ENCODE results near the gene SLC17A9. TPM values are rescaled to one million over a fixed set of nuclear protein-coding genes. Genes with fewer than 3 reads are reported as not detected.
A peak's percentile ranks its signal among the peaks of the same experiment; 100 is the strongest.

Gene SLC17A9
- polyA plus RNA-seq, 6 donors from 2014 or later: 3.1 to 10.0 (median 5.1) TPM

GRCh38 chr20:62924442-62925075 lies 27.9 kb upstream of the SLC17A9 start:
- Mint-ChIP-seq H3K9me3 (no peaks in the 10 kb centered on the region), H3K27ac (peak overlapping the region; percentile 54 to 97 (median 96)), H3K27me3 (no peaks in the 10 kb centered on the region), H3K4me3 (peak overlapping the region; percentile 86 to 98 (median 92)), H3K4me1 (peaks cover 51 to 80% (median 74%) of the 10 kb centered on the region in 3 donors), H3K36me3 (no peaks in the 10 kb centered on the region)
- DNase-seq (no peak), ATAC-seq (ENCODE audit: low read depth in 2 of 2) (no peak)

GRCh38 chr20:62925076-62925419 lies 27.5 kb upstream of the SLC17A9 start:
- no peak for DNase-seq
- peak overlapping the region; percentile 86 to 98 (median 92) for H3K4me3 Mint-ChIP-seq
- no peak for ATAC-seq (ENCODE audit: low read depth in 2 of 2)
- no peaks in the 10 kb centered on the region for H3K9me3 Mint-ChIP-seq
- H3K27ac Mint-ChIP-seq: peak overlapping the region; percentile 94 to 97 (median 96)
- H3K4me1 Mint-ChIP-seq: peaks cover 46 to 80% (median 74%) of the 10 kb centered on the region in 3 donors
- H3K36me3 Mint-ChIP-seq: no peaks in the 10 kb centered on the region
- H3K27me3 Mint-ChIP-seq: no peaks in the 10 kb centered on the region

- peak; percentile 52 for DNase-seq
- Mint-ChIP-seq H3K4me1 (peaks cover 45 to 80% (median 72%) of the 10 kb centered on the region in 3 donors), H3K36me3 (no peaks in the 10 kb centered on the region), H3K27ac (peak overlapping the region; percentile 94 to 97 (median 96)), H3K27me3 (no peaks in the 10 kb centered on the region), H3K4me3 (peak overlapping the region; percentile 86 to 98 (median 92)), H3K9me3 (no peaks in the 10 kb centered on the region)
- ATAC-seq (ENCODE audit: low read depth in 2 of 2): peak; percentile 50 to 51
Measured at GRCh38 chr20:62925420-62926228, 26.9 kb upstream of the SLC17A9 start.

GRCh38 chr20:62926229-62927127 lies 26.0 kb upstream of the SLC17A9 start, which contains the start of gene DIDO1:
Gene DIDO1 (minus strand): TSS chr20:62926505.
- Mint-ChIP-seq H3K27ac (peak within 1 kb of the TSS; percentile 94 to 97 (median 96)), H3K4me1 (peaks cover 43 to 79% (median 67%) of the 10 kb centered on the region in 3 donors), H3K4me3 (peak within 1 kb of the TSS; percentile 86 to 98 (median 94)), H3K27me3 (no peaks in the 10 kb centered on the region), H3K36me3 (no peaks in the 10 kb centered on the region), H3K9me3 (no peaks in the 10 kb centered on the region)
- ATAC-seq (ENCODE audit: low read depth in 2 of 2) (peak; percentile 84 to 87), DNase-seq (peak; percentile 92)

DNA sequence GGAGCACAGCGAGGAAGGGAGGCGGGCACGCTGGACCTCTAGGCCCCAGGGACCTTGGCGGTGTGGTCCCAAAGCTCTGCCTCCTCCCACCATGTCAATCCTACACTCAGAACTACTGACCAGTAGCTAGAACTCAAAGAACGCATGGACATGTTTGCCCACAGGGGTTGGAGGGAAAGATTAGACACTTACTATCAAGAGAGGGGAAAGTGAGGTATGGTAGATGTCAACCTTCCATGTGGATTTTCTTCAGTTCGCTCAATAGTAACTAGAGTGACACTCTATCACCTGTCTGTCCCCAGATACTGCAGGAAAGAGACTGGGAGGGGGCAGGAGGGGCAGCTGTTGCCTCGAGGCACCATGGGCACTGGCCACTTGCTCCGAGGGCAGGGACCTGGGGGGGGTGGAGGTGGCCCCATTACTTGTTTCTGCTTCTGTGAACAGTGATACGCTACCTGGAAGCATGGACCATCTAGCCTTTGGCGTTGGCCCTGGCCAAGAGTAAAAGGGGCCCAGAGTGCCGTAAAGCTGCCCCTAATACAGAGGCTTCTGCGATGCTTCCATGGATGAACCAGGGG lies 25.3 kb upstream of the SLC17A9 start:
- DNase-seq: no peak
- peaks cover 42 to 79% (median 66%) of the 10 kb centered on the region in 3 donors for H3K4me1 Mint-ChIP-seq
- H3K27ac Mint-ChIP-seq: peak overlapping the region in 5 of 6 donors; percentile 78 to 97 (median 94)
- H3K9me3 Mint-ChIP-seq: no peaks in the 10 kb centered on the region
- no peaks in the 10 kb centered on the region for H3K36me3 Mint-ChIP-seq
- ATAC-seq (ENCODE audit: low read depth in 2 of 2): no peak
- no peaks in the 10 kb centered on the region for H3K27me3 Mint-ChIP-seq
- peak overlapping the region; percentile 86 to 98 (median 92) for H3K4me3 Mint-ChIP-seq

GRCh38 chr20:62928246-62928939 lies 24.1 kb upstream of the SLC17A9 start:
- H3K4me1 Mint-ChIP-seq: peaks cover 40 to 74% (median 65%) of the 10 kb centered on the region in 3 donors
- no peak for DNase-seq

DNA sequence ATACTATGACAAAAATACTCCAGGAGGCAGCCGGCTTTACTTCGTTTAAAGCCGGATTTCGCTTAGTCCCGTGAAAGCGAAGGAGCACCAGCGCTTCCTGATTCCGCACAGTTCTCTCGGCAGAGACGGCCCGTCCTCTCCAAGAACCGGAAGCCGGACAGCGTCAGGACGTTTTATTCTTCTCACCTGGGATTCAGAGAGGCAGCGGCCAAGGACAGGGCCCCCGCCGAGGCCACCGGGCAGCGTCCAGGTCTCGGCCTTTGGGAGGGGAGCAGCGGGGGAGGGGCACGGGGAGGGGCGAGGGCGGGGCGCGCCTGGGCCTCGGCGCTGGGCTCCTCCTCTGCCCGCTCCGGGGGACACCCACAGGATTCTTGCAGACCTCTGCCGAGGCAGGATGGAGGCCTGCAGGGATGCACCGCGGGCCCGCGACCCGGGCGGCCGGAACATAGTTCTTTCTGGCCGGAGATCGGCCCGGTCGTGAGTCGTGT lies 23.4 kb upstream of the SLC17A9 start:
- Mint-ChIP-seq H3K4me1 (peaks cover 37 to 68% (median 61%) of the 10 kb centered on the region in 3 donors), H3K4me3 (peak overlapping the region; percentile 86 to 98 (median 93)), H3K36me3 (no peaks in the 10 kb centered on the region), H3K9me3 (no peaks in the 10 kb centered on the region), H3K27ac (peak overlapping the region in 5 of 6 donors; percentile 94 to 96 (median 95)), H3K27me3 (no peaks in the 10 kb centered on the region)
- DNase-seq: peak; percentile 43
- peak; percentile 11 to 28 for ATAC-seq (ENCODE audit: low read depth in 2 of 2)

More at GRCh38 chr20:62928246-62928939, 24.1 kb upstream of the SLC17A9 start:
- Mint-ChIP-seq H3K27me3 (no peaks in the 10 kb centered on the region), H3K36me3 (no peaks in the 10 kb centered on the region), H3K9me3 (no peaks in the 10 kb centered on the region), H3K27ac (peak overlapping the region; percentile 90 to 96 (median 94)), H3K4me3 (peak overlapping the region; percentile 86 to 98 (median 93))
- ATAC-seq (ENCODE audit: low read depth in 2 of 2): no peak

DNA sequence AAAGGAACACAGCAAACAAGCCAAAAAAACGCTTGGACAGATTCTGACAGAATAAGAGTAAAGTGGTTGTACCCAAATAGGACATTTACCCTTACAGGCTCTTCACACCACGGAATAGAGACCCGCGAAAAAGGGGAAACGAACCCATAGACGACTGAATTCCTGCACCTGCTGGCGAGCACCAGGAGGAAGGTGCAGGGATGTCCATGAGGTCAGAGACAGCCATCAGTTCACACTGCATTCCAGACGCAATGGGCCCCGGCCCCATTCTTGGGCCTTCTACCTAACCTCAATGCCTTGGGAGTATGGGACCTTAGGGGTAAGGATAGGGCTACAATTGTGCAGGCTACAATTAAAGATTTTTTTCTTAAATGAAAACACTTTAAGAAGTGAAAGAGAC lies 21.0 kb upstream of the SLC17A9 start:
- DNase-seq (no peak), ATAC-seq (ENCODE audit: low read depth in 2 of 2) (no peak)
- Mint-ChIP-seq H3K36me3 (no peaks in the 10 kb centered on the region), H3K27me3 (no peaks in the 10 kb centered on the region), H3K9me3 (no peaks in the 10 kb centered on the region), H3K27ac (peak overlapping the region in 2 of 6 donors; percentile 15 to 29), H3K4me3 (peak overlapping the region in 3 of 8 donors; percentile 19 to 86 (median 51)), H3K4me1 (peaks cover 29 to 57% (median 51%) of the 10 kb centered on the region in 3 donors)

GRCh38 chr20:62933966-62934365 lies 18.5 kb upstream of the SLC17A9 start:
- DNase-seq (no peak), ATAC-seq (ENCODE audit: low read depth in 2 of 2) (no peak)
- H3K4me3 Mint-ChIP-seq: no peak overlapping the region
- H3K36me3 Mint-ChIP-seq: no peaks in the 10 kb centered on the region
- H3K27me3 Mint-ChIP-seq: no peaks in the 10 kb centered on the region
- H3K9me3 Mint-ChIP-seq: no peaks in the 10 kb centered on the region
- peaks cover 28 to 45% (median 37%) of the 10 kb centered on the region in 3 donors for H3K4me1 Mint-ChIP-seq
- H3K27ac Mint-ChIP-seq: no peak overlapping the region

DNA sequence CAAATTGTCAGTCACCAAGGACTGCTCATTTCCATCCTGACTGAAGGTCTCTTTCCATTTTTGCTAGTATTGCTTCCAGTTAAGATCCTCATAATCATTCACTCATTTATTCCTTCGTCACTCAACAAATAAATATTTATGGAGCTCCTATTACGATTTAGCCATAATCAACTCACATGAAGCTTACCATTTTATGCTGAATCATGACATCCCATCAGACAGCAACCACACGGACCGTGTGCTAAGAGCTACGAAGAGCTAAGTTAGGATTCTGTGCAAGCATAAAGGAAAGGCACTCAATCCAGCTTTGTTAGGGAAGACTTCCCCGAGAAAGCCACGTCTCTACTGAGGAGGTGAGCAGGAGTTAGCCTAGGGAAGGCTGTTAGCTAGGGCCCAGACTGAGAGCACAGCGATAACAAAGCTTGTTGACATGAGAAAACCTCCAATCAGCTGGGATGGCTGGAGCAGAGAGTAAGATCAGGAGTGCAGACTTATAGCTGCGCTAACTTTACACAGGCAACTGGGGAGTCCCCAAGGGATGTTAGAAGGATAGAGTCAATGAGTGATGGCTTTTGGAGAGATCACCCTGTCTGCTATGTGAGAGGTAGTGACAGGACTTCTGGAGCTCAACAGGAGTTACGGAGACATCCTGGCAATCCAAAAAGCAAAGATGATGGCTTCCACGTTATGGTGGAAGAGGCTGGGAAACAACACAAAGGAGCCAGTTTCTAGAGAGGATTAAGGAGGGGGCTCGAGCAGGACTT lies 17.1 kb upstream of the SLC17A9 start:
- Mint-ChIP-seq H3K36me3 (no peaks in the 10 kb centered on the region), H3K4me3 (no peak overlapping the region), H3K9me3 (no peaks in the 10 kb centered on the region), H3K27ac (peak overlapping the region in 1 of 6 donors; percentile 6), H3K4me1 (peaks cover 33 to 47% (median 35%) of the 10 kb centered on the region in 3 donors), H3K27me3 (no peaks in the 10 kb centered on the region)
- ATAC-seq (ENCODE audit: low read depth in 2 of 2) (no peak), DNase-seq (no peak)

DNA sequence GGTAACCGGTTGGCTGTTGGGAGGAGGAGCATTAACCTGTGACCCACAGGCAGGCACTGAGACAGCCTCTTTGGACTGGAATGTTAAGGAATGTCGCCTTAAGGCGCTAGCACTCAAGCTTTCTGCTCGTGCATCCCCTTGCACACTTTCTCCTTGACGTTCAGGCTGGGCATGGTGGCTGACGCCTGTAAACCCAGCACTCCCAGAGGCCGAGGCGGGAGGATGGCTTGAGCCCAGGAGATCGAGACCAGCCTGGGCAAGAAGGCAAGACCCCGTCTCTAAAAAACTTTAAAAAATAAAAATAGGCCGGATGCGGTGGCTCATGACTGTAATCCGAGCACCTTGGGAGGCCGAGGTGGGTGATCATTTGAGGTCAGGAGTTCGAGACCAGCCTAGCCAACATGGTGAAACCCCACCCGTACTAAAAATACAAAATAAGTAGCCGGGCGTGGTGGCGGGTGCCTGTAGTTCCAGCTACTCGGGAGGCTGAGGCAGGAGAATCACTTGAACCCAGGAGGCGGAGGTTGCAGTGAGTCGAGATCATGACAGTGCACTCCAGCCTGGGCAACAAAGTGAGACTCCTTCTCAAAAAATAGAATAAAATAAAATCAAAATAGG lies 16.4 kb upstream of the SLC17A9 start:
- Mint-ChIP-seq H3K4me3 (peak overlapping the region in 2 of 8 donors; percentile 93 to 98), H3K36me3 (no peaks in the 10 kb centered on the region), H3K4me1 (peaks cover 31 to 45% (median 35%) of the 10 kb centered on the region in 3 donors), H3K27me3 (no peaks in the 10 kb centered on the region), H3K9me3 (no peaks in the 10 kb centered on the region), H3K27ac (peak overlapping the region in 1 of 6 donors; percentile 42)
- DNase-seq: no peak
- ATAC-seq (ENCODE audit: low read depth in 2 of 2): no peak
